Measurements from ENCODE around the gene SLC30A7. TPM values are rescaled to one million over a fixed set of nuclear protein-coding genes. Genes with fewer than 3 reads are reported as not detected.
"Not testable (repeated sequence)": the region's sequence is repeated elsewhere in the genome, so short reads cannot be mapped to it uniquely, and the experiment has no call there.

Gene SLC30A7
- total and polyA plus RNA-seq, 4 donors = 6.0 to 38.9 (median 10.9) TPM

DNA sequence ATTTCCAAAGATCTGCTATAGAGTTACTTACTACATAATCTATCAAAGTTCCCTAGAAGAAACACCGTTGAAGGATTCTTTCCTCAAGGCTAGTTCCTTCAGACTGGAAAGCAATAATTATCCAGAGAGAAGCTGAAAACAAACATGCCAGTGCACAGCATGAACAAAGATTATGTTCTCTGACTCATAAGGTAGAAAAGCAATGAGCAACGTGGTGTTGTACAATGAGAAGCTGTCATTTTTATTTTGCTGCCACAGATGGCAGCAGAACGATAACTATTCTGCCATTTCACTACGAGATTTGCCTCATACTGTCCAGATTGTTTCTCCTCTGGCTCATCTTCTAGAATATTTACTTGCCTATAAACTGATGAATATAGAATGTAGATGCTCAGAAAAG, 11.9 kb upstream of the SLC30A7 start:
- H3K27me3 ChIP-seq (ENCODE audit: control insufficient read depth in 4 of 4, insufficient read depth in 4 of 4, low read length in 3 of 4) = no peaks in the 10 kb centered on the region
- 77% methylated on average over 4 of the region's 4 CpGs for WGBS
- H3K9me3 ChIP-seq (ENCODE audit: control insufficient read depth in 4 of 4, low read length in 3 of 4) = no peaks in the 10 kb centered on the region
- H3K27ac ChIP-seq (ENCODE audit: low read depth in 1 of 2, low read length in 2 of 2) = no peak overlapping the region
- no peak overlapping the region for H3K4me3 ChIP-seq (ENCODE audit: low read depth in 1 of 3, low read length in 3 of 3)
- peaks cover 0 to 4% (median 0%) of the 10 kb centered on the region in 4 donors for H3K36me3 ChIP-seq (ENCODE audit: control insufficient read depth in 4 of 4, insufficient read depth in 3 of 4, low read depth in 1 of 4, low read length in 3 of 4)
- no peak for DNase-seq (ENCODE audit: low spot score)
- no peaks in the 10 kb centered on the region for H3K4me1 ChIP-seq (ENCODE audit: control insufficient read depth in 4 of 4, insufficient read depth in 4 of 4, low read length in 3 of 4)
- H3K9ac ChIP-seq (ENCODE audit: low read depth in 1 of 2, low read length in 2 of 2) = no peak overlapping the region
- no peak for TF ChIP-seq NR2F2 (IDR thresholded peaks at IDR 0.05)
- TF ChIP-seq FOXA1 (IDR thresholded peaks at IDR 0.05) = no peak
- no peak for TF ChIP-seq TAF1 (conservative IDR thresholded peaks at IDR 0.05)
- TF ChIP-seq HNF4G (IDR thresholded peaks at IDR 0.05) = no peak
- TF ChIP-seq JUND (IDR thresholded peaks at IDR 0.05) = no peak

DNA sequence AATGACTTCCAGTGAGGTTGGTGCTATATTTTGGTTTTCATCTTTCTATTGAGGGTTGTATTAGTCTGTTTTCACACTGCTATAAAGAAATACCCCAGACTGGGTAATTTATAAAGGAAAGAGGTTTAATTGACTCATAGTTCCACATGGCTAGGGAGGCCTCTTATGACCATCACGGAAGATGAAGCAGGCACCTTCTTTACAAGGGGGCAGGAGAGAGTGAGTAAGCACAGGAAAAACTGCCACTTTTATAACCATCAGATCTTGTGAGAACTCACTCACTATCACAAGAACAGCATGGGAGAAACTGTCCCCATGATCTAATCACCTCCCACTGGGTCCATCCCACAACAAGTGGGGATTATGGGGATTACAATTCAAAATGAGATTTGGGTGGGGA, 6.9 kb upstream of the SLC30A7 start:
- not testable (repeated sequence) for H3K27ac ChIP-seq (ENCODE audit: low read depth in 1 of 2, low read length in 2 of 2); H3K9me3 ChIP-seq (ENCODE audit: control insufficient read depth in 4 of 4, low read length in 3 of 4); H3K9ac ChIP-seq (ENCODE audit: low read depth in 1 of 2, low read length in 2 of 2); H3K4me3 ChIP-seq (ENCODE audit: low read depth in 1 of 3, low read length in 3 of 3); H3K36me3 ChIP-seq (ENCODE audit: control insufficient read depth in 4 of 4, insufficient read depth in 3 of 4, low read depth in 1 of 4, low read length in 3 of 4); H3K27me3 ChIP-seq (ENCODE audit: control insufficient read depth in 4 of 4, insufficient read depth in 4 of 4, low read length in 3 of 4); H3K4me1 ChIP-seq (ENCODE audit: control insufficient read depth in 4 of 4, insufficient read depth in 4 of 4, low read length in 3 of 4); DNase-seq (ENCODE audit: low spot score)
- WGBS = 89% methylated on average over 1 of the region's 1 CpG

DNA sequence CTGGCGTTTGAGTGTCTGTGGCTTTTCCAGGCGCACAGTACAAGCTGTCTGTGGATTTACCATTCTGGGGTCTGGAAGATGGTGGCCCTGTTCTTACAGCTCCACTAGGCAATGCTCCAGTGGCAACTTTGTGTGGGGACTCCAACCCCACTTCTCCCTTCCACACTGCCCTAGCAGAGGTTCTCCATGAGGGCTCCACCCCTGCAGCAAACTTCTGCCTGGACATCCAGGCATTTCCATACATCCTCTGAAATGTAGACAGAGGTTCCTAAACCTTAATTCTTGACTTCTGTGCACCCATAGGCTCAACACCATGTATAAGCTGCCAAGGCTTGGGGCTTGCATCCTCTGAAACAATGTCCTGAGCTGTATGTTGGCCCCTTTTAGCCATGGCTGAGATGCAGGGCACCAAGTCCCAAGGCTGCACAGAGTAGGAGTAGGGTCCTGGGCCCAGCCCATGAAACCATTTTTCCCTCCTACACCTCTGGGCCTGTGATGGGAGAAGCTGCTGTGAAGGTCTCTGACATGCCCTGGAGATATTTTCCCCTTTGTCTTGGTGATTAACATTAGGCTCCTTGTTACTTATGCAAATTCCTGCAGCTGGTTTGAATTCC, 5.9 kb upstream of the SLC30A7 start:
- H3K9ac ChIP-seq (ENCODE audit: low read depth in 1 of 2, low read length in 2 of 2); H3K27ac ChIP-seq (ENCODE audit: low read depth in 1 of 2, low read length in 2 of 2); H3K4me3 ChIP-seq (ENCODE audit: low read depth in 1 of 3, low read length in 3 of 3); H3K27me3 ChIP-seq (ENCODE audit: control insufficient read depth in 4 of 4, insufficient read depth in 4 of 4, low read length in 3 of 4); H3K9me3 ChIP-seq (ENCODE audit: control insufficient read depth in 4 of 4, low read length in 3 of 4); H3K36me3 ChIP-seq (ENCODE audit: control insufficient read depth in 4 of 4, insufficient read depth in 3 of 4, low read depth in 1 of 4, low read length in 3 of 4); H3K4me1 ChIP-seq (ENCODE audit: control insufficient read depth in 4 of 4, insufficient read depth in 4 of 4, low read length in 3 of 4); DNase-seq (ENCODE audit: low spot score): not testable (repeated sequence)
- WGBS = 98% methylated on average over 2 of the region's 2 CpGs

DNA sequence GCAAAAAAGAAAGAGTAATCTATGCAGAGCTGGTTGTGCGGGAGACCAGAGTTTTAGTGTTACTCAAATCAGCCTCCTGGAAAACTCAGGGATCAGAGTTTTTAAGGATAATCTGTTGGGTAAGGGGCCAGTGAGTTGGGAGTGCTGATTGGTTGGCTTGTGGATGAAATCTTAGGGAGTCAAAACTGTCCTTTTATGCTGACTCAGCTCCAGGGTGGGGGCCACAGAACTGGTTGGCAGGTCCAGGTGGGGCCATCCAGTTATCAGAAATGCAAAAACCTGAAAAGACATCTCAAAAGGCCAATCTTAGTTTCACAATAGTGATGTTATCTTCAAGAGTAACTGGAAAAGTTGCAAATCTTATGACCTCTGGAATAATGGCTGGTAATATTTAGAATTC, 4.5 kb upstream of the SLC30A7 start:
- H3K36me3 ChIP-seq (ENCODE audit: control insufficient read depth in 4 of 4, insufficient read depth in 3 of 4, low read depth in 1 of 4, low read length in 3 of 4) = peaks cover 0 to 2% (median 0%) of the 10 kb centered on the region in 4 donors
- H3K27me3 ChIP-seq (ENCODE audit: control insufficient read depth in 4 of 4, insufficient read depth in 4 of 4, low read length in 3 of 4) = no peaks in the 10 kb centered on the region
- 99% methylated on average over 1 of the region's 1 CpG for WGBS
- no peak for TF ChIP-seq SP1 (IDR thresholded peaks at IDR 0.05)
- TF ChIP-seq, protein P1, sequence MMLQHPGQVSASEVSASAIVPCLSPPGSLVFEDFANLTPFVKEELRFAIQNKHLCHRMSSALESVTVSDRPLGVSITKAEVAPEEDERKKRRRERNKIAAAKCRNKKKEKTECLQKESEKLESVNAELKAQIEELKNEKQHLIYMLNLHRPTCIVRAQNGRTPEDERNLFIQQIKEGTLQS (IDR thresholded peaks at IDR 0.05) = no peak
- TF ChIP-seq, protein P2, sequence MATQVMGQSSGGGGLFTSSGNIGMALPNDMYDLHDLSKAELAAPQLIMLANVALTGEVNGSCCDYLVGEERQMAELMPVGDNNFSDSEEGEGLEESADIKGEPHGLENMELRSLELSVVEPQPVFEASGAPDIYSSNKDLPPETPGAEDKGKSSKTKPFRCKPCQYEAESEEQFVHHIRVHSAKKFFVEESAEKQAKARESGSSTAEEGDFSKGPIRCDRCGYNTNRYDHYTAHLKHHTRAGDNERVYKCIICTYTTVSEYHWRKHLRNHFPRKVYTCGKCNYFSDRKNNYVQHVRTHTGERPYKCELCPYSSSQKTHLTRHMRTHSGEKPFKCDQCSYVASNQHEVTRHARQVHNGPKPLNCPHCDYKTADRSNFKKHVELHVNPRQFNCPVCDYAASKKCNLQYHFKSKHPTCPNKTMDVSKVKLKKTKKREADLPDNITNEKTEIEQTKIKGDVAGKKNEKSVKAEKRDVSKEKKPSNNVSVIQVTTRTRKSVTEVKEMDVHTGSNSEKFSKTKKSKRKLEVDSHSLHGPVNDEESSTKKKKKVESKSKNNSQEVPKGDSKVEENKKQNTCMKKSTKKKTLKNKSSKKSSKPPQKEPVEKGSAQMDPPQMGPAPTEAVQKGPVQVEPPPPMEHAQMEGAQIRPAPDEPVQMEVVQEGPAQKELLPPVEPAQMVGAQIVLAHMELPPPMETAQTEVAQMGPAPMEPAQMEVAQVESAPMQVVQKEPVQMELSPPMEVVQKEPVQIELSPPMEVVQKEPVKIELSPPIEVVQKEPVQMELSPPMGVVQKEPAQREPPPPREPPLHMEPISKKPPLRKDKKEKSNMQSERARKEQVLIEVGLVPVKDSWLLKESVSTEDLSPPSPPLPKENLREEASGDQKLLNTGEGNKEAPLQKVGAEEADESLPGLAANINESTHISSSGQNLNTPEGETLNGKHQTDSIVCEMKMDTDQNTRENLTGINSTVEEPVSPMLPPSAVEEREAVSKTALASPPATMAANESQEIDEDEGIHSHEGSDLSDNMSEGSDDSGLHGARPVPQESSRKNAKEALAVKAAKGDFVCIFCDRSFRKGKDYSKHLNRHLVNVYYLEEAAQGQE (IDR thresholded peaks at IDR 0.05) = no peak
- no peak for TF ChIP-seq JUND (IDR thresholded peaks at IDR 0.05)
- TF ChIP-seq GABPA (IDR thresholded peaks at IDR 0.05 in 1 of 2, conservative IDR thresholded peaks at IDR 0.05 in 1 of 2) = no peak
- TF ChIP-seq FOXA1 (IDR thresholded peaks at IDR 0.05) = no peak
- TF ChIP-seq RXRA (IDR thresholded peaks at IDR 0.05) = no peak
- H3K4me3 ChIP-seq (ENCODE audit: low read depth in 1 of 3, low read length in 3 of 3) = no peak overlapping the region
- no peak for DNase-seq (ENCODE audit: low spot score)
- H3K27ac ChIP-seq (ENCODE audit: low read depth in 1 of 2, low read length in 2 of 2) = no peak overlapping the region
- H3K9me3 ChIP-seq (ENCODE audit: control insufficient read depth in 4 of 4, low read length in 3 of 4) = peaks cover 0 to 10% (median 3%) of the 10 kb centered on the region in 4 donors
- peaks cover 0 to 7% (median 4%) of the 10 kb centered on the region in 4 donors for H3K4me1 ChIP-seq (ENCODE audit: control insufficient read depth in 4 of 4, insufficient read depth in 4 of 4, low read length in 3 of 4)
- H3K9ac ChIP-seq (ENCODE audit: low read depth in 1 of 2, low read length in 2 of 2) = no peak overlapping the region

All from liver (tissue), 9 donors.